Tibial nerve (tissue), 4 donors: Measurements from ENCODE around the gene KDM2A.
"Not testable (repeated sequence)": the region's sequence is repeated elsewhere in the genome, so short reads cannot be mapped to it uniquely, and the experiment has no call there.

Experiments used
- EP300 ChIP-seq, 2 donors: sonication (generic); formaldehyde crosslinking; IDR thresholded peaks; one replicate each; pipeline ENCODE4 v1.6.1; 2017; ENCODE audit warnings: antibody characterized with exemption in 2 of 2, mild to moderate bottlenecking in 1 of 2
- TF ChIP-seq, protein P1 (sequence below), 5 experiments: fragments of 200-600 bp in 3 of 5; fragments of 450-650 bp in 2 of 5; sonication (generic) in 3 of 5; IDR thresholded peaks; one replicate each; pipeline ENCODE4 v1.5.1; 2016 to 2019; ENCODE audit warnings: antibody characterized with exemption in 5 of 5, mild to moderate bottlenecking in 3 of 5, moderate library complexity in 2 of 5

DNA sequence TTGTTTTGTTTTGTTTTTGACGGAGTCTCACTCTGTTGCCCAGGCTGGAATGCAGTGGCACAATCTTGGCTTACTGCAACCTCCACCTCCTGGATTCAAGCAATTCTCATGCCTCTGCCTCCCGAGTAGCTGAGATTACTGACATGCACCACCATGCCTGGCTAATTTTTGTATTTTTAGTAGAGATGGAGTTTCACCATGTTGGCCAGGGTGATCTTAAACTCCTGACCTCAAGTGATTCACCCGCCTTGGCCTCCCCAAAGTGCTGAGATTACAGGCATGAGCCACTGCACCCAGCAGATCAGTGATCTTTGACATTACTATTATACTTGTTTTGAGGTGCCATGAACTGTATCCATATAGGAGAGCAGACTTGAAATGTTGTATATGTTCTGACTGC lies 79.7 kb downstream of the KDM2A start:
- TF ChIP-seq, protein P1, sequence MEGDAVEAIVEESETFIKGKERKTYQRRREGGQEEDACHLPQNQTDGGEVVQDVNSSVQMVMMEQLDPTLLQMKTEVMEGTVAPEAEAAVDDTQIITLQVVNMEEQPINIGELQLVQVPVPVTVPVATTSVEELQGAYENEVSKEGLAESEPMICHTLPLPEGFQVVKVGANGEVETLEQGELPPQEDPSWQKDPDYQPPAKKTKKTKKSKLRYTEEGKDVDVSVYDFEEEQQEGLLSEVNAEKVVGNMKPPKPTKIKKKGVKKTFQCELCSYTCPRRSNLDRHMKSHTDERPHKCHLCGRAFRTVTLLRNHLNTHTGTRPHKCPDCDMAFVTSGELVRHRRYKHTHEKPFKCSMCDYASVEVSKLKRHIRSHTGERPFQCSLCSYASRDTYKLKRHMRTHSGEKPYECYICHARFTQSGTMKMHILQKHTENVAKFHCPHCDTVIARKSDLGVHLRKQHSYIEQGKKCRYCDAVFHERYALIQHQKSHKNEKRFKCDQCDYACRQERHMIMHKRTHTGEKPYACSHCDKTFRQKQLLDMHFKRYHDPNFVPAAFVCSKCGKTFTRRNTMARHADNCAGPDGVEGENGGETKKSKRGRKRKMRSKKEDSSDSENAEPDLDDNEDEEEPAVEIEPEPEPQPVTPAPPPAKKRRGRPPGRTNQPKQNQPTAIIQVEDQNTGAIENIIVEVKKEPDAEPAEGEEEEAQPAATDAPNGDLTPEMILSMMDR (IDR thresholded peaks at IDR 0.05): not testable (repeated sequence)
- TF ChIP-seq EP300 (IDR thresholded peaks at IDR 0.05): not testable (repeated sequence)
